H9 (cell line): ENCODE measurements around the gene PGBD1. TPM values are rescaled to one million over a fixed set of nuclear protein-coding genes. Genes with fewer than 3 reads are reported as not detected.

Source experiments
- DNase-seq: peaks from one replicate; pipeline ENCODE4 v3.0.0-alpha.2; 2017
- H2AFZ ChIP-seq: one replicate; pipeline ENCODE4 v1.6.1; 2013; ENCODE audit warnings: mild to moderate bottlenecking, low read length, control low read depth, moderate library complexity
- H2AK5ac ChIP-seq: 2 replicates; pipeline ENCODE4 v1.6.1; 2013; ENCODE audit warnings: low read length, control low read depth, mixed read lengths; ENCODE audit not compliant: insufficient read length
- H2BK120ac ChIP-seq: one replicate; pipeline ENCODE4 v1.6.1; 2013; ENCODE audit warnings: low read depth, mild to moderate bottlenecking, low read length, control low read depth, inconsistent platforms; ENCODE audit not compliant: poor library complexity, severe bottlenecking
- H2BK12ac ChIP-seq: 2 replicates; pipeline ENCODE4 v1.6.1; 2013; ENCODE audit warnings: low read length, control low read depth, mixed read lengths, low read depth; ENCODE audit not compliant: insufficient read length
- H2BK15ac ChIP-seq: 2 replicates; pipeline ENCODE4 v1.6.1; 2013; ENCODE audit warnings: low read depth, low read length, control low read depth
- H2BK20ac ChIP-seq: one replicate; pipeline ENCODE4 v1.6.1; 2013; ENCODE audit warnings: low read depth, mild to moderate bottlenecking, low read length, control low read depth, inconsistent platforms; ENCODE audit not compliant: poor library complexity, severe bottlenecking
- H2BK5ac ChIP-seq: 2 replicates; pipeline ENCODE4 v1.6.1; 2013; ENCODE audit warnings: low read length, control low read depth, mixed read lengths; ENCODE audit not compliant: insufficient read length
- H3K14ac ChIP-seq: 2 replicates; pipeline ENCODE4 v1.6.1; 2013; ENCODE audit warnings: low read length, control low read depth; ENCODE audit not compliant: insufficient read depth
- H3K18ac ChIP-seq: 2 replicates; pipeline ENCODE4 v1.6.1; 2013; ENCODE audit warnings: low read depth, mild to moderate bottlenecking, mixed read lengths, low read length, control low read depth; ENCODE audit not compliant: insufficient read length
- H3K23ac ChIP-seq: 2 replicates; pipeline ENCODE4 v1.6.1; 2013; ENCODE audit warnings: low read length, control low read depth, mixed read lengths, low read depth; ENCODE audit not compliant: insufficient read length
- H3K23me2 ChIP-seq: 2 replicates; pipeline ENCODE4 v1.6.1; 2013; ENCODE audit warnings: low read depth, mild to moderate bottlenecking, mixed read lengths, low read length, control low read depth; ENCODE audit not compliant: insufficient read length, poor library complexity, severe bottlenecking
- H3K27ac ChIP-seq: 2 replicates; pipeline ENCODE4 v1.5.1; 2013; ENCODE audit warnings: low read length, control low read depth, mixed read lengths, low read depth; ENCODE audit not compliant: insufficient read length
- H3K27me3 ChIP-seq: 2 replicates; pipeline ENCODE4 v1.6.1; 2013; ENCODE audit warnings: low read length, control low read depth, inconsistent platforms; ENCODE audit not compliant: insufficient read depth
- H3K4ac ChIP-seq: 2 replicates; pipeline ENCODE4 v1.6.1; 2013; ENCODE audit warnings: low read depth, mild to moderate bottlenecking, control low read depth, inconsistent platforms, low read length, moderate library complexity
- H3K4me1 ChIP-seq: 2 replicates; pipeline ENCODE4 v1.6.1; 2013; ENCODE audit warnings: low read length, control low read depth, inconsistent platforms; ENCODE audit not compliant: insufficient read depth
- H3K4me2 ChIP-seq: 2 replicates; pipeline ENCODE4 v1.6.1; 2013; ENCODE audit warnings: low read length, control low read depth, mixed read lengths; ENCODE audit not compliant: insufficient read length, insufficient read depth
- H3K56ac ChIP-seq: 2 replicates; pipeline ENCODE4 v1.6.1; 2013; ENCODE audit warnings: low read depth, mild to moderate bottlenecking, mixed read lengths, low read length, control low read depth; ENCODE audit not compliant: insufficient read length
- H3K79me1 ChIP-seq: 2 replicates; pipeline ENCODE4 v1.6.1; 2013; ENCODE audit warnings: low read depth, mild to moderate bottlenecking, moderate library complexity, low read length, control low read depth, inconsistent platforms; ENCODE audit not compliant: insufficient read depth, poor library complexity, severe bottlenecking
- H3K79me2 ChIP-seq: 2 replicates; pipeline ENCODE4 v1.6.1; 2013; ENCODE audit warnings: low read length, control low read depth, inconsistent platforms; ENCODE audit not compliant: insufficient read depth
- H3K9ac ChIP-seq: 2 replicates; pipeline ENCODE4 v1.6.1; 2013; ENCODE audit warnings: low read length, control low read depth, mixed read lengths; ENCODE audit not compliant: insufficient read length; ENCODE audit errors: extremely low read depth
- H3K9me3 ChIP-seq: one replicate; pipeline ENCODE4 v1.6.1; 2013; ENCODE audit warnings: low read depth, low read length, inconsistent platforms; ENCODE audit not compliant: control insufficient read depth
- H3T11ph ChIP-seq: one replicate; pipeline ENCODE4 v1.6.1; 2013; ENCODE audit warnings: mild to moderate bottlenecking, low read length, control low read depth, inconsistent platforms
- H4K20me1 ChIP-seq: one replicate; pipeline ENCODE4 v1.6.1; 2013; ENCODE audit not compliant: control insufficient read depth, insufficient read length, insufficient read depth
- H4K5ac ChIP-seq: 2 replicates; pipeline ENCODE4 v1.6.1; 2013; ENCODE audit warnings: low read depth, mild to moderate bottlenecking, mixed read lengths, low read length, control low read depth; ENCODE audit not compliant: insufficient read length
- H4K8ac ChIP-seq: replicated peaks from 2 replicates; pipeline ENCODE4 v1.6.1; 2013; ENCODE audit warnings: low read length, control low read depth, mixed read lengths, low read depth; ENCODE audit not compliant: insufficient read length
- H4K91ac ChIP-seq: 2 replicates; pipeline ENCODE4 v1.6.1; 2013; ENCODE audit warnings: low read depth, mild to moderate bottlenecking, moderate library complexity, mixed read lengths, low read length, control low read depth; ENCODE audit not compliant: insufficient read length
- H3K27ac Mint-ChIP-seq, 3 experiments: 2 replicates in 2 of 3; 3 replicates in 1 of 3; pipeline ENCODE4 v1.8.0; 2020 to 2021; ENCODE audit warnings: mixed read lengths in 3 of 3, mild to moderate bottlenecking in 1 of 3, moderate library complexity in 1 of 3
- H3K27me3 Mint-ChIP-seq: 2 replicates; pipeline ENCODE4 v1.8.0; 2021; ENCODE audit warnings: low read depth, mild to moderate bottlenecking, moderate library complexity, mixed read lengths
- H3K36me3 Mint-ChIP-seq, 3 experiments: 2 replicates in 2 of 3; 3 replicates in 1 of 3; pipeline ENCODE4 v1.8.0; 2020 to 2021; ENCODE audit warnings: low read depth in 3 of 3, mixed read lengths in 3 of 3; ENCODE audit not compliant: insufficient read depth in 1 of 3
- H3K4me1 Mint-ChIP-seq, 2 experiments: 2 replicates each; pipeline ENCODE4 v1.8.0; 2020; ENCODE audit warnings: mixed read lengths in 2 of 2
- H3K4me3 Mint-ChIP-seq, 2 experiments: 2 replicates in 1 of 2; 3 replicates in 1 of 2; pipeline ENCODE4 v1.8.0; 2020 to 2021; ENCODE audit warnings: mild to moderate bottlenecking in 2 of 2, mixed read lengths in 2 of 2, moderate library complexity in 1 of 2
- H3K9me3 Mint-ChIP-seq, 2 experiments: 2 replicates in 1 of 2; 3 replicates in 1 of 2; pipeline ENCODE4 v1.8.0; 2020; ENCODE audit warnings: mild to moderate bottlenecking in 2 of 2, mixed read lengths in 2 of 2, moderate library complexity in 1 of 2
- WGBS: extraction: QIAGEN DNeasy Blood & Tissue Kit; methylation state at CpG from one replicate; pipeline ENCODE4 v1.1.7; 2013; ENCODE audit warnings: missing lambda C conversion rate, low lambda C conversion rate, mixed read lengths; ENCODE audit not compliant: insufficient read length; ENCODE audit errors: extremely low coverage; 5-methylcytosine and 5-hydroxymethylcytosine counted together
- total RNA-seq: library from RNA; stranded (reverse); gene quantifications from 2 replicates; pipeline ENCODE4 v1.2.1, GENCODE V29; 2021
- TF ChIP-seq, protein P1 (sequence below): fragments of 200-600 bp; sonication (generic); conservative IDR thresholded peaks from 3 replicates; pipeline ENCODE4 v1.8.0; 2021; ENCODE audit warnings: antibody characterized with exemption, mild to moderate bottlenecking

The PGBD1 gene
- total RNA-seq, 1 experiment from 2014 or later = 10.1 TPM

- peaks cover 0 to 5% of the 10 kb centered on the region in 2 experiments; a peak in 2 of 5 replicates for H3K9me3 Mint-ChIP-seq
- Histone ChIP-seq H4K20me1 (no peaks in the 10 kb centered on the region), H2AFZ (no peak overlapping the region), H3K14ac (peak overlapping the region; percentile 40; the same call in 1 of the 2 replicates), H4K91ac (no peak overlapping the region), H3K23me2 (no peaks in the 10 kb centered on the region), H3K18ac (no peak overlapping the region), H3K56ac (no peak overlapping the region), H3T11ph (no peak overlapping the region), H2BK5ac (no peak overlapping the region), H3K79me1 (no peaks in the 10 kb centered on the region), H3K23ac (no peak overlapping the region), H3K4ac (no peak overlapping the region), H4K5ac (no peak overlapping the region), H2AK5ac (no peak overlapping the region), H3K4me1 (peaks cover 4% of the 10 kb centered on the region; the same call in 1 of the 2 replicates), H3K79me2 (no peaks in the 10 kb centered on the region), H3K9me3 (no peaks in the 10 kb centered on the region), H2BK15ac (0 out of 2 replicates have a peak overlapping the region, but pooled peaks have one; percentile 32), H3K9ac (no peak overlapping the region), H2BK12ac (no peak overlapping the region), H3K27ac (no peak overlapping the region), H3K27me3 (no peaks in the 10 kb centered on the region), H2BK120ac (no peak overlapping the region), H3K4me2 (no peak overlapping the region), H2BK20ac (no peak overlapping the region), H4K8ac (peak overlapping the region; percentile 20)
- peak; percentile 36 for DNase-seq
- H3K36me3 Mint-ChIP-seq = peaks cover 0 to 5% (median 0%) of the 10 kb centered on the region in 3 experiments; a peak in 2 of 7 replicates
- H3K4me1 Mint-ChIP-seq = peaks cover 26 to 27% of the 10 kb centered on the region in 2 experiments
- H3K27ac Mint-ChIP-seq = no peak overlapping the region
- H3K4me3 Mint-ChIP-seq = no peak overlapping the region
- no CpG with 5 or more reads among the region's 23 CpGs for WGBS
- no peaks in the 10 kb centered on the region for H3K27me3 Mint-ChIP-seq
- TF ChIP-seq, protein P1, sequence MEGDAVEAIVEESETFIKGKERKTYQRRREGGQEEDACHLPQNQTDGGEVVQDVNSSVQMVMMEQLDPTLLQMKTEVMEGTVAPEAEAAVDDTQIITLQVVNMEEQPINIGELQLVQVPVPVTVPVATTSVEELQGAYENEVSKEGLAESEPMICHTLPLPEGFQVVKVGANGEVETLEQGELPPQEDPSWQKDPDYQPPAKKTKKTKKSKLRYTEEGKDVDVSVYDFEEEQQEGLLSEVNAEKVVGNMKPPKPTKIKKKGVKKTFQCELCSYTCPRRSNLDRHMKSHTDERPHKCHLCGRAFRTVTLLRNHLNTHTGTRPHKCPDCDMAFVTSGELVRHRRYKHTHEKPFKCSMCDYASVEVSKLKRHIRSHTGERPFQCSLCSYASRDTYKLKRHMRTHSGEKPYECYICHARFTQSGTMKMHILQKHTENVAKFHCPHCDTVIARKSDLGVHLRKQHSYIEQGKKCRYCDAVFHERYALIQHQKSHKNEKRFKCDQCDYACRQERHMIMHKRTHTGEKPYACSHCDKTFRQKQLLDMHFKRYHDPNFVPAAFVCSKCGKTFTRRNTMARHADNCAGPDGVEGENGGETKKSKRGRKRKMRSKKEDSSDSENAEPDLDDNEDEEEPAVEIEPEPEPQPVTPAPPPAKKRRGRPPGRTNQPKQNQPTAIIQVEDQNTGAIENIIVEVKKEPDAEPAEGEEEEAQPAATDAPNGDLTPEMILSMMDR = no peak
These were observed 31.6 kb downstream of the PGBD1 start for GRCh38 chr6:28312939-28313338.
